Sigmoid colon (tissue), 7 donors: ENCODE data around the gene RIN1. TPM values are rescaled to one million over a fixed set of nuclear protein-coding genes. Genes with fewer than 3 reads are reported as not detected.

Experiments used
- DNase-seq: peaks from one replicate; pipeline ENCODE4 v3.0.0-alpha.2; 2019
- H3K27ac ChIP-seq, 4 donors: fragments of 200-600 bp; sonication (generic); one replicate each; pipeline ENCODE4 v1.5.1; 2016 to 2019; ENCODE audit warnings: mild to moderate bottlenecking in 1 of 4
- H3K27me3 ChIP-seq, 3 donors: fragments of 200-600 bp; sonication (generic); one replicate each; pipeline ENCODE4 v1.5.1; 2019; ENCODE audit warnings: mild to moderate bottlenecking in 1 of 3
- H3K36me3 ChIP-seq, 4 donors: fragments of 200-600 bp; sonication (generic); one replicate each; pipeline ENCODE4 v1.5.1; 2016 to 2019
- H3K4me1 ChIP-seq, 4 donors: fragments of 200-600 bp; sonication (generic); one replicate each; pipeline ENCODE4 v1.5.1; 2017 to 2019
- H3K4me3 ChIP-seq, 4 donors: fragments of 200-600 bp; sonication (generic); one replicate each; pipeline ENCODE4 v1.5.1; 2017 to 2019; ENCODE audit warnings: mild to moderate bottlenecking in 2 of 4, moderate library complexity in 1 of 4
- H3K9me3 ChIP-seq, 4 donors: fragments of 200-600 bp in 3 of 4; sonication (generic) in 3 of 4; one replicate each; pipeline versions ENCODE4 v1.5.1 to v1.6.1; 2013 to 2019
- CTCF ChIP-seq, 4 experiments: fragments of 450-650 bp in 3 of 4; fragments of 200-600 bp in 1 of 4; IDR thresholded peaks; one replicate each; pipeline ENCODE4 v1.5.1; 2016 to 2019; ENCODE audit warnings: antibody characterized with exemption in 4 of 4, mild to moderate bottlenecking in 3 of 4, moderate library complexity in 2 of 4
- EP300 ChIP-seq, 4 donors: sonication (generic); formaldehyde crosslinking; IDR thresholded peaks; one replicate each; pipeline ENCODE4 v1.6.1; 2017; ENCODE audit warnings: antibody characterized with exemption in 4 of 4
- POLR2A ChIP-seq, 2 donors: fragments of 450-650 bp; IDR thresholded peaks; one replicate each; pipeline ENCODE4 v1.6.1; 2016; ENCODE audit warnings: antibody characterized with exemption in 2 of 2, mild to moderate bottlenecking in 2 of 2, moderate library complexity in 2 of 2
- POLR2AphosphoS5 ChIP-seq, 4 donors: sonication (generic); formaldehyde crosslinking; IDR thresholded peaks; one replicate each; pipeline ENCODE4 v1.6.1; 2017; ENCODE audit warnings: antibody characterized with exemption in 4 of 4
- WGBS, 2 donors: extraction: QIAGEN DNeasy Blood & Tissue Kit; methylation state at CpG; one replicate each; pipeline ENCODE4 v1.1.7; 2013; 5-methylcytosine and 5-hydroxymethylcytosine counted together
- intact Hi-C: fragments of 100-400 bp; cut with DNase I; formaldehyde crosslinking; loops from one replicate; pipeline ENCODE4 v1.15.1; 2023
- polyA plus RNA-seq, 3 donors: library from polyadenylated mRNA; stranded (reverse); fragments of 200-250 nt; gene quantifications; one replicate each; pipeline ENCODE4 v1.2.3, GENCODE V29; 2013
- total RNA-seq, 4 donors: library from RNA; depleted of rRNA; stranded (reverse); fragments of >200 nt; gene quantifications; one replicate each; pipeline ENCODE4 v1.1.0, GENCODE V29; 2016
- donor health status: healthy with polysubstance abuse.
- donor health status: Bipolar disorder and iron deficiency.
- donor health status: healthy.

Gene RIN1
- total and polyA plus RNA-seq, 7 donors = 0.68 to 10.2 (median 2.9) TPM

DNA sequence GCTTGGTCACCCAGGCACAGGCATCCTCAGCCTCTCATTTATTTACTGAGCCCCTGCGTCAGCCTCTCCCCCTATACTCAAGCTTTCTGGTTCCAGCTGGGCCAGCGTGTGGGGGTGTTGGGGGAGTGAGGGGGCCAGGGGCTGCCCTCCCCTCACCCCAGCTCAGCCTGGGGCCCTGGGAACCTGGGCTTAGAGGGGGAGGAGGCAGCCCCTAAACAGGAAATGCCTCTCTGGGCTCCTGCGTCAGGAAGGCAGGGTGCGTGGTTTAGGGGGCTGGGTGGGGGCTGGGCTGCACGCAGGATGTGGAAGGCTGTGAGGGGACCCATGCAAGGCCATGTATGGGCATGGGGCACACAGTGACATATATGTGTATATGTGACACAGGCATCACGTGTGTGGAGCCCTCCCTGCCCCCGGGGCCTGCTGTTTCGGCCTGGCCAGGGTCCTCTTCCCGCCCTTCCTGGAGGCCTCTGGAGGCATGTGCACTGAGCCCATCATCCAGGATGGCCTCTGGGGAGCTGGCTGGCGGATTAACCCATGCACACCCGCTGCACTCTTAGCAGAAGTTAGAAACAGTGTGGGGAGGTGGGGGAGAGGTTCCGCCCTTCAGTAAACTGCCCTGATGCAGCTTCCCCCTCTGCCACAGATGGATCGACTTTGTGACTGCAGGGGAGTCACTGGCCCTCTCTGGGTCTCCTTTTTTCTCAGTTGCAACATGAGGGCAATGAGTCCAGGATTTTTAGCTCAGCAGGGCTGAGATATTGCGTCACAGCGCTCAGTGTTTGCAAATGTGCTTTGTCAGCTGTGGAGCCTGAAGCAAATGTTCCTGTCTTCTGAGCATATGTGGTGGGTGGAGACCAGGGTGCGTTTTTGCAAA, 18.3 kb downstream of the RIN1 start:
- peak overlapping the region; percentile 86 to 94 (median 90) for H3K27ac ChIP-seq
- peak; percentile 91 for DNase-seq

GRCh38 chr11:66317322-66317722, 18.9 kb downstream of the RIN1 start:
- Histone ChIP-seq H3K4me1 (peaks cover 0 to 63% (median 61%) of the 10 kb centered on the region in 4 donors), H3K27ac (peak overlapping the region; percentile 86 to 94 (median 90))
- intact Hi-C loops = no loop called here

More for the DNA sequence above, 18.3 kb downstream of the RIN1 start:
- no peaks in the 10 kb centered on the region for H3K27me3 ChIP-seq
- no peaks in the 10 kb centered on the region for H3K36me3 ChIP-seq
- WGBS, 2 donors = 27 to 57% methylated on average over 16 of the region's 16 CpGs
- peak overlapping the region in 2 of 4 donors; percentile 58 to 60 for H3K4me3 ChIP-seq
- intact Hi-C loops = no loop called here
- H3K4me1 ChIP-seq = peaks cover 0 to 61% (median 60%) of the 10 kb centered on the region in 4 donors
- H3K9me3 ChIP-seq = no peaks in the 10 kb centered on the region
- TF ChIP-seq EP300 (IDR thresholded peaks at IDR 0.05) = no peak
- no peak for TF ChIP-seq CTCF (IDR thresholded peaks at IDR 0.05)
- peak in 3 of 4 donors; percentile 24 to 34 (median 28) for TF ChIP-seq POLR2AphosphoS5 (IDR thresholded peaks at IDR 0.05)

DNA sequence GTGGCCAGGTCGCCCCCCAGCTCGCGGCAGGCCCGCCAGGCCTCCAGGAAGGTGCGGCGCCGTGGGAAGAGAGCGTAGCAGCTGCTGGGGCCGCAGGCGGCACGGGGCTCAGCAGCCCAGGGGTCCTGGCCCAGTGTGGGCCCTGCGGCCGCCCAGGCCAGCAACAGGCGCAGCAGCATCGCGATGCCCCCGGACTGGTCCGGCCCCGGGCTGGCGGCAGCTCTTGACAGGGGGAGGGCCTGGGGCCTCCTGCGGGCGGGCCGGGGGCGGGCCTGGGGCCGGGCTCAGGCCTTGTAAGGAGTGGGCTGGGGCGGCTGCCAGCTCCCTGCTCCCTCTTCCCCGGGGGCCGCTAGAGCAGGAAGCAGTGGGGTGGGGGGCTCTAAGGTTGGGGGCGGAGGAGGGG, 19.4 kb downstream of the RIN1 start, which contains the start of gene CD248:
Gene CD248 (minus strand): TSS at position 196 of the 403 bp plus-strand sequence. CDS start 17 bp downstream, at position 179.
- 25 to 62% methylated on average over 29 of the region's 29 CpGs for WGBS, 2 donors

More at GRCh38 chr11:66317322-66317722, 18.9 kb downstream of the RIN1 start:
- WGBS, 2 donors = 22 to 64% methylated on average over 14 of the region's 14 CpGs
- H3K27me3 ChIP-seq = no peaks in the 10 kb centered on the region
- TF ChIP-seq POLR2A (IDR thresholded peaks at IDR 0.05) (no peak), POLR2AphosphoS5 (IDR thresholded peaks at IDR 0.05) (no peak), CTCF (IDR thresholded peaks at IDR 0.05) (no peak), EP300 (IDR thresholded peaks at IDR 0.05) (no peak)
- H3K9me3 ChIP-seq = no peaks in the 10 kb centered on the region
- no peaks in the 10 kb centered on the region for H3K36me3 ChIP-seq
- peak; percentile 85 for DNase-seq
- peak overlapping the region; percentile 42 to 60 (median 52) for H3K4me3 ChIP-seq

More for the DNA sequence above, 19.4 kb downstream of the RIN1 start, which contains the start of gene CD248:
- Histone ChIP-seq H3K27ac (peak within 1 kb of the TSS; percentile 86 to 94 (median 90)), H3K27me3 (no peaks in the 10 kb centered on the region), H3K9me3 (no peaks in the 10 kb centered on the region), H3K4me3 (peak within 1 kb of the TSS; percentile 42 to 60 (median 52)), H3K4me1 (peaks cover 0 to 63% (median 61%) of the 10 kb centered on the region in 4 donors), H3K36me3 (no peaks in the 10 kb centered on the region)
- peak; percentile 40 to 77 (median 58) for TF ChIP-seq POLR2AphosphoS5 (IDR thresholded peaks at IDR 0.05)
- TF ChIP-seq EP300 (IDR thresholded peaks at IDR 0.05) = no peak
- TF ChIP-seq POLR2A (IDR thresholded peaks at IDR 0.05) = no peak
- TF ChIP-seq CTCF (IDR thresholded peaks at IDR 0.05) = no peak
- peak; percentile 92 for DNase-seq
- intact Hi-C loops = no loop called here
